Esophagus muscularis mucosa (tissue), 3 donors: ENCODE measurements around the gene ETV6.

Source experiments
- EP300 ChIP-seq: sonication (generic); formaldehyde crosslinking; IDR thresholded peaks from one replicate; pipeline ENCODE4 v1.6.1; 2017; ENCODE audit warnings: antibody characterized with exemption
- TF ChIP-seq, protein P1 (sequence below), 3 experiments: fragments of 200-600 bp in 2 of 3; fragments of 450-650 bp in 1 of 3; sonication (generic) in 2 of 3; IDR thresholded peaks; one replicate each; pipeline ENCODE4 v1.5.1; 2017 to 2019; ENCODE audit warnings: antibody characterized with exemption in 3 of 3, mild to moderate bottlenecking in 2 of 3, moderate library complexity in 1 of 3

DNA sequence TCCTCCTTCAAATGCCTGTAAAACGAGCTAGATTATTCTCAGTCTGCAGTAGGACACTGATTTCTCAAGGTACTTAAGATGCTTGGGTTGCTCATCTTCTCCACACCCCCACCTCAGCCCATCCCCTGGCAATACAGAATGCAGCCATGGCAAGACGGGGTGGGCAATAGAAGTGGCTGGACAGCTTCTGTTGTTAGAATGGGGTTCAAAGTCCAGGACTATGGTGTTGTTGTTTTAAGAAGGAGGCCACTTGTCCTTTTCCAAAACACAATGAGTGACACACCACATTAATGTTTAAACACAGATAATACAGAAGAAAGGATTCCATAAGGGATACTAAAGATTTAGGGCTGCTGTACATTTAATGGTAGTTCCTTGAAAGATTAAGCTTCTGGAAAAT lies 232.4 kb downstream of the ETV6 start:
- TF ChIP-seq, protein P1, sequence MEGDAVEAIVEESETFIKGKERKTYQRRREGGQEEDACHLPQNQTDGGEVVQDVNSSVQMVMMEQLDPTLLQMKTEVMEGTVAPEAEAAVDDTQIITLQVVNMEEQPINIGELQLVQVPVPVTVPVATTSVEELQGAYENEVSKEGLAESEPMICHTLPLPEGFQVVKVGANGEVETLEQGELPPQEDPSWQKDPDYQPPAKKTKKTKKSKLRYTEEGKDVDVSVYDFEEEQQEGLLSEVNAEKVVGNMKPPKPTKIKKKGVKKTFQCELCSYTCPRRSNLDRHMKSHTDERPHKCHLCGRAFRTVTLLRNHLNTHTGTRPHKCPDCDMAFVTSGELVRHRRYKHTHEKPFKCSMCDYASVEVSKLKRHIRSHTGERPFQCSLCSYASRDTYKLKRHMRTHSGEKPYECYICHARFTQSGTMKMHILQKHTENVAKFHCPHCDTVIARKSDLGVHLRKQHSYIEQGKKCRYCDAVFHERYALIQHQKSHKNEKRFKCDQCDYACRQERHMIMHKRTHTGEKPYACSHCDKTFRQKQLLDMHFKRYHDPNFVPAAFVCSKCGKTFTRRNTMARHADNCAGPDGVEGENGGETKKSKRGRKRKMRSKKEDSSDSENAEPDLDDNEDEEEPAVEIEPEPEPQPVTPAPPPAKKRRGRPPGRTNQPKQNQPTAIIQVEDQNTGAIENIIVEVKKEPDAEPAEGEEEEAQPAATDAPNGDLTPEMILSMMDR (IDR thresholded peaks at IDR 0.05), result no peak
- TF ChIP-seq EP300, result no peak
